ENCODE data around the gene BICDL1. TPM values are rescaled to one million over a fixed set of nuclear protein-coding genes. Genes with fewer than 3 reads are reported as not detected.

BICDL1 gene
- total RNA-seq (101 TPM), polyA plus RNA-seq (ENCODE audit: insufficient read depth, low read depth, low replicate concordance) (60.5 TPM)
- long read RNA-seq, donor 1, result 0 reads
- long read RNA-seq, donor 2, partial matches to known transcripts, result 0 of 3 reads
- long read RNA-seq, donor 2, other reads (novel, unspliced or antisense), result 0 of 3 reads
- long read RNA-seq, donor 3, partial matches to known transcripts, result 0 of 3 reads
- long read RNA-seq, donor 3, other reads (novel, unspliced or antisense), result 0 of 3 reads
- long read RNA-seq, donor 4, partial matches to known transcripts, result 1,469 of 2,865 reads
- long read RNA-seq, donor 4, other reads (novel, unspliced or antisense), result 1,392 of 2,865 reads
- long read RNA-seq, donor 5, result 0 reads
- long read RNA-seq, donor 6, partial matches to known transcripts, result 0 of 1 reads
- long read RNA-seq, donor 6, other reads (novel, unspliced or antisense), result 0 of 1 reads
- long read RNA-seq, donor 7, transcript BICDL1-201 (9 exons, 3,055 nt), result major isoform, 22 of 122 reads
- long read RNA-seq, donor 7, partial matches to known transcripts, result 7 of 122 reads
- long read RNA-seq, donor 7, other reads (novel, unspliced or antisense), result 89 of 122 reads
- long read RNA-seq, donor 8, partial matches to known transcripts, result 0 of 1 reads
- long read RNA-seq, donor 8, other reads (novel, unspliced or antisense), result 0 of 1 reads
- long read RNA-seq, donor 9, partial matches to known transcripts, result 0 of 3 reads
- long read RNA-seq, donor 9, other reads (novel, unspliced or antisense), result 0 of 3 reads
- long read RNA-seq, donor 10, partial matches to known transcripts, result 5 of 8 reads
- long read RNA-seq, donor 10, other reads (novel, unspliced or antisense), result 0 of 8 reads

GRCh38 chr12:119988472-119989360 is at the start of gene BICDL1:
BICDL1 (plus strand) TSS chr12:119989236; CDS start chr12:119989869, 633 bp downstream.
- H3K36me3 ChIP-seq (ENCODE audit: control insufficient read depth in 2 of 3, insufficient read depth in 3 of 3, low read length in 3 of 3), result peaks cover 0 to 3% (median 0%) of the 10 kb centered on the region in 3 donors
- H3K4me3 ChIP-seq (ENCODE audit: low read length in 3 of 3), result peak within 1 kb of the TSS; percentile 49 to 90 (median 71)
- peak; percentile 2 for TF ChIP-seq CTCF (IDR thresholded peaks at IDR 0.05; ENCODE audit: borderline replicate concordance, extremely low read depth, insufficient read depth)
- DNase-seq, result peak; percentile 83 to 97 (median 92)
- H3K27me3 ChIP-seq (ENCODE audit: control insufficient read depth, insufficient read depth, low read length), result no peaks in the 10 kb centered on the region
- no peaks in the 10 kb centered on the region for H3K9me3 ChIP-seq (ENCODE audit: control insufficient read depth in 2 of 3, insufficient read depth in 1 of 3, low read length in 3 of 3)
- H3K4me1 ChIP-seq (ENCODE audit: control insufficient read depth in 2 of 3, insufficient read depth in 2 of 3, low read depth in 1 of 3, low read length in 3 of 3), result no peaks in the 10 kb centered on the region
- H3K9ac ChIP-seq (ENCODE audit: low read length in 3 of 3), result peak within 1 kb of the TSS in 1 of 3 donors; percentile 83
- H3K27ac ChIP-seq (ENCODE audit: low read depth in 2 of 2, low read length in 2 of 2), result peak within 1 kb of the TSS; percentile 86 to 92
- intact Hi-C loops (cut with DNase I), result no loop called here
- FAIRE-seq, result no peak

GRCh38 chr12:119940897-119941296 is 48.1 kb upstream of the BICDL1 start:
- Histone ChIP-seq H3K27ac (ENCODE audit: low read depth in 2 of 2, low read length in 2 of 2) (no peak overlapping the region), H3K27me3 (ENCODE audit: control insufficient read depth, insufficient read depth, low read length) (no peaks in the 10 kb centered on the region), H3K4me3 (ENCODE audit: low read length in 3 of 3) (no peak overlapping the region), H3K9ac (ENCODE audit: low read length in 3 of 3) (no peak overlapping the region), H3K4me1 (ENCODE audit: control insufficient read depth in 2 of 3, insufficient read depth in 2 of 3, low read depth in 1 of 3, low read length in 3 of 3) (peaks cover 0 to 2% (median 0%) of the 10 kb centered on the region in 3 donors), H3K9me3 (ENCODE audit: control insufficient read depth in 2 of 3, insufficient read depth in 1 of 3, low read length in 3 of 3) (no peaks in the 10 kb centered on the region), H3K36me3 (ENCODE audit: control insufficient read depth in 2 of 3, insufficient read depth in 3 of 3, low read length in 3 of 3) (no peaks in the 10 kb centered on the region)
- no peak for TF ChIP-seq CTCF (IDR thresholded peaks at IDR 0.05; ENCODE audit: borderline replicate concordance, extremely low read depth, insufficient read depth)
- intact Hi-C loops (cut with DNase I), result no loop called here
- DNase-seq (no peak), FAIRE-seq (no peak)

GRCh38 chr12:119942386-119942785 is 46.6 kb upstream of the BICDL1 start:
- H3K36me3 ChIP-seq (ENCODE audit: control insufficient read depth in 2 of 3, insufficient read depth in 3 of 3, low read length in 3 of 3), result no peaks in the 10 kb centered on the region
- FAIRE-seq (no peak), DNase-seq (peak in 4 of 5 donors; percentile 30 to 70 (median 50))
- H3K9ac ChIP-seq (ENCODE audit: low read length in 3 of 3), result no peak overlapping the region
- H3K9me3 ChIP-seq (ENCODE audit: control insufficient read depth in 2 of 3, insufficient read depth in 1 of 3, low read length in 3 of 3), result no peaks in the 10 kb centered on the region
- intact Hi-C loops (cut with DNase I), result no loop called here
- peaks cover 0 to 2% (median 0%) of the 10 kb centered on the region in 3 donors for H3K4me1 ChIP-seq (ENCODE audit: control insufficient read depth in 2 of 3, insufficient read depth in 2 of 3, low read depth in 1 of 3, low read length in 3 of 3)
- no peaks in the 10 kb centered on the region for H3K27me3 ChIP-seq (ENCODE audit: control insufficient read depth, insufficient read depth, low read length)
- TF ChIP-seq CTCF (IDR thresholded peaks at IDR 0.05; ENCODE audit: borderline replicate concordance, extremely low read depth, insufficient read depth), result no peak
- H3K27ac ChIP-seq (ENCODE audit: low read depth in 2 of 2, low read length in 2 of 2), result no peak overlapping the region
- H3K4me3 ChIP-seq (ENCODE audit: low read length in 3 of 3), result no peak overlapping the region
